OCI-LY1 (cell line): ENCODE data around the gene SCN2B.

Experiments used
- EZH2 ChIP-seq: fragments of 200-600 bp; sonication (generic), shearing (Covaris generic); IDR thresholded peaks from 2 replicates; pipeline ENCODE4 v1.8.0; 2017; ENCODE audit warnings: borderline replicate concordance, mixed run types, mild to moderate bottlenecking, antibody characterized with exemption, low read length, moderate library complexity, mixed read lengths
- TF ChIP-seq, protein P1 (sequence below): fragments of 200-600 bp; sonication (generic), shearing (Covaris generic); IDR thresholded peaks from 2 replicates; pipeline ENCODE4 v1.5.1; 2017; ENCODE audit warnings: mild to moderate bottlenecking, antibody characterized with exemption, low read length, moderate library complexity, mixed read lengths

- TF ChIP-seq EZH2 = no peak
- TF ChIP-seq, protein P1, sequence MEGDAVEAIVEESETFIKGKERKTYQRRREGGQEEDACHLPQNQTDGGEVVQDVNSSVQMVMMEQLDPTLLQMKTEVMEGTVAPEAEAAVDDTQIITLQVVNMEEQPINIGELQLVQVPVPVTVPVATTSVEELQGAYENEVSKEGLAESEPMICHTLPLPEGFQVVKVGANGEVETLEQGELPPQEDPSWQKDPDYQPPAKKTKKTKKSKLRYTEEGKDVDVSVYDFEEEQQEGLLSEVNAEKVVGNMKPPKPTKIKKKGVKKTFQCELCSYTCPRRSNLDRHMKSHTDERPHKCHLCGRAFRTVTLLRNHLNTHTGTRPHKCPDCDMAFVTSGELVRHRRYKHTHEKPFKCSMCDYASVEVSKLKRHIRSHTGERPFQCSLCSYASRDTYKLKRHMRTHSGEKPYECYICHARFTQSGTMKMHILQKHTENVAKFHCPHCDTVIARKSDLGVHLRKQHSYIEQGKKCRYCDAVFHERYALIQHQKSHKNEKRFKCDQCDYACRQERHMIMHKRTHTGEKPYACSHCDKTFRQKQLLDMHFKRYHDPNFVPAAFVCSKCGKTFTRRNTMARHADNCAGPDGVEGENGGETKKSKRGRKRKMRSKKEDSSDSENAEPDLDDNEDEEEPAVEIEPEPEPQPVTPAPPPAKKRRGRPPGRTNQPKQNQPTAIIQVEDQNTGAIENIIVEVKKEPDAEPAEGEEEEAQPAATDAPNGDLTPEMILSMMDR = no peak
Measured at GRCh38 chr11:118223992-118224391, 47.6 kb upstream of the SCN2B start.
